ENCODE measurements around the gene FMN1. TPM values are rescaled to one million over a fixed set of nuclear protein-coding genes. Genes with fewer than 3 reads are reported as not detected.

FMN1 gene
- polyA plus RNA-seq, 1 donor from 2014 or later, result 0.40 TPM

GRCh38 chr15:33124811-33125210 lies 69.7 kb downstream of the FMN1 start:
- Histone ChIP-seq H4K20me1 (ENCODE audit: insufficient read depth) (no peaks in the 10 kb centered on the region), H3K27me3 (ENCODE audit: insufficient read depth, low read depth, low read length) (no peaks in the 10 kb centered on the region), H3K9me2 (ENCODE audit: insufficient read depth, low read length) (no peaks in the 10 kb centered on the region), H3K79me2 (replicated peaks; ENCODE audit: insufficient read depth, low read length) (no peaks in the 10 kb centered on the region), H3F3A (ENCODE audit: insufficient read depth, low read length, poor library complexity, severe bottlenecking) (no peaks in the 10 kb centered on the region), H3K4me3 (ENCODE audit: low read length) (no peak overlapping the region), H3K4me2 (ENCODE audit: low read length) (no peak overlapping the region), H2AFZ (ENCODE audit: low read depth, low read length) (no peak overlapping the region), H3K36me3 (ENCODE audit: insufficient read depth, low read length) (no peaks in the 10 kb centered on the region), H3K9me3 (ENCODE audit: low read length) (no peaks in the 10 kb centered on the region), H3K27ac (ENCODE audit: low read length) (no peak overlapping the region), H3K9ac (ENCODE audit: low read length) (no peak overlapping the region)
- TF ChIP-seq RAD21 (conservative IDR thresholded peaks at IDR 0.05) (no peak), MXI1 (conservative IDR thresholded peaks at IDR 0.05; ENCODE audit: poor library complexity, severe bottlenecking) (no peak), SMC3 (conservative IDR thresholded peaks at IDR 0.05; ENCODE audit: poor library complexity) (no peak), REST (IDR thresholded peaks at IDR 0.05; ENCODE audit: borderline replicate concordance) (no peak), EP300 (conservative IDR thresholded peaks at IDR 0.05; ENCODE audit: poor library complexity, severe bottlenecking) (no peak), POLR2AphosphoS5 (IDR thresholded peaks at IDR 0.05) (no peak), CTCF (IDR thresholded peaks at IDR 0.05; ENCODE audit: poor library complexity, severe bottlenecking) (no peak), TAF1 (IDR thresholded peaks at IDR 0.05; ENCODE audit: low read depth) (no peak), EZH2 (IDR thresholded peaks at IDR 0.05; ENCODE audit: borderline replicate concordance, insufficient read depth, low read length, poor library complexity, severe bottlenecking) (no peak)

- H3K9me3 ChIP-seq (ENCODE audit: low read length), result no peaks in the 10 kb centered on the region
- H3K27me3 ChIP-seq (ENCODE audit: insufficient read depth, low read depth, low read length), result no peaks in the 10 kb centered on the region
- H3K79me2 ChIP-seq (replicated peaks; ENCODE audit: insufficient read depth, low read length), result no peaks in the 10 kb centered on the region
- no peak overlapping the region for H3K9ac ChIP-seq (ENCODE audit: low read length)
- no peak overlapping the region for H3K4me3 ChIP-seq (ENCODE audit: low read length)
- H4K20me1 ChIP-seq (ENCODE audit: insufficient read depth), result no peaks in the 10 kb centered on the region
- H3K4me2 ChIP-seq (ENCODE audit: low read length), result no peak overlapping the region
- H3F3A ChIP-seq (ENCODE audit: insufficient read depth, low read length, poor library complexity, severe bottlenecking), result no peaks in the 10 kb centered on the region
- no peaks in the 10 kb centered on the region for H3K9me2 ChIP-seq (ENCODE audit: insufficient read depth, low read length)
- H3K27ac ChIP-seq (ENCODE audit: low read length), result no peak overlapping the region
- no peaks in the 10 kb centered on the region for H3K36me3 ChIP-seq (ENCODE audit: insufficient read depth, low read length)
- no peak overlapping the region for H2AFZ ChIP-seq (ENCODE audit: low read depth, low read length)
- TF ChIP-seq SMC3 (conservative IDR thresholded peaks at IDR 0.05; ENCODE audit: poor library complexity), result no peak
- no peak for TF ChIP-seq TAF1 (IDR thresholded peaks at IDR 0.05; ENCODE audit: low read depth)
- no peak for TF ChIP-seq RAD21 (conservative IDR thresholded peaks at IDR 0.05)
- no peak for TF ChIP-seq MXI1 (conservative IDR thresholded peaks at IDR 0.05; ENCODE audit: poor library complexity, severe bottlenecking)
- no peak for TF ChIP-seq REST (IDR thresholded peaks at IDR 0.05; ENCODE audit: borderline replicate concordance)
- TF ChIP-seq CTCF (IDR thresholded peaks at IDR 0.05; ENCODE audit: poor library complexity, severe bottlenecking), result no peak
- no peak for TF ChIP-seq EP300 (conservative IDR thresholded peaks at IDR 0.05; ENCODE audit: poor library complexity, severe bottlenecking)
- no peak for TF ChIP-seq EZH2 (IDR thresholded peaks at IDR 0.05; ENCODE audit: borderline replicate concordance, insufficient read depth, low read length, poor library complexity, severe bottlenecking)
These were observed 70.2 kb downstream of the FMN1 start for GRCh38 chr15:33124279-33124678.
